ENCODE results near the gene KIAA0930.
"Not testable (repeated sequence)": the region's sequence is repeated elsewhere in the genome, so short reads cannot be mapped to it uniquely, and the experiment has no call there.

The KIAA0930 gene

GRCh38 chr22:45200860-45201511 lies 39.7 kb downstream of the KIAA0930 start:
- no peak for DNase-seq

- no peak for DNase-seq
These were observed 40.5 kb downstream of the KIAA0930 start for GRCh38 chr22:45200230-45200629.

- no peak for DNase-seq
These were observed 41.0 kb downstream of the KIAA0930 start for GRCh38 chr22:45199723-45200122.

GRCh38 chr22:45198463-45198795 lies 42.3 kb downstream of the KIAA0930 start:
- DNase-seq = no peak

GRCh38 chr22:45197606-45198462 lies 42.9 kb downstream of the KIAA0930 start:
- no peak for DNase-seq

GRCh38 chr22:45196926-45197605 lies 43.6 kb downstream of the KIAA0930 start:
- no peak for DNase-seq

- no peak for DNase-seq
These were observed 44.4 kb downstream of the KIAA0930 start for GRCh38 chr22:45196308-45196707.

GRCh38 chr22:45195616-45196015 lies 45.1 kb downstream of the KIAA0930 start:
- no peak for DNase-seq

- DNase-seq = no peak
These were observed 46.0 kb downstream of the KIAA0930 start for GRCh38 chr22:45194686-45195085.

GRCh38 chr22:45192701-45193187 lies 48.0 kb downstream of the KIAA0930 start:
- no peak for DNase-seq

GRCh38 chr22:45191746-45192145 lies 48.9 kb downstream of the KIAA0930 start:
- not testable (repeated sequence) for DNase-seq

- DNase-seq = no peak
These were observed 50.4 kb downstream of the KIAA0930 start for GRCh38 chr22:45190202-45190872.

- no peak for DNase-seq
These were observed 51.9 kb downstream of the KIAA0930 start for GRCh38 chr22:45188779-45189178.

- no peak for DNase-seq
These were observed 52.8 kb downstream of the KIAA0930 start for GRCh38 chr22:45187891-45188290.

- DNase-seq = peak; percentile 18
These were observed 54.8 kb downstream of the KIAA0930 start for GRCh38 chr22:45185718-45186514.

GRCh38 chr22:45183974-45184373 lies 56.7 kb downstream of the KIAA0930 start:
- no peak for DNase-seq

GRCh38 chr22:45181766-45182165 lies 58.9 kb downstream of the KIAA0930 start:
- no peak for DNase-seq

- DNase-seq = no peak
These were observed 59.5 kb downstream of the KIAA0930 start for GRCh38 chr22:45181240-45181639.

- DNase-seq = no peak
These were observed 60.5 kb downstream of the KIAA0930 start for GRCh38 chr22:45180146-45180679.

GRCh38 chr22:45179276-45180049 lies 61.2 kb downstream of the KIAA0930 start:
- DNase-seq = no peak

Measured in stimulated activated CD4-positive, alpha-beta T cell treated with anti-CD3 and anti-CD28 coated beads, Interleukin-15, amount 100 ng/mL, for 24 hours (primary cell).